Mammary epithelial cell (primary cell): ENCODE measurements around the gene DUSP6.

Experiments used
- CTCF ChIP-seq, 2 donors: IDR thresholded peaks in 1 of 2; conservative IDR thresholded peaks in 1 of 2; 2 replicates each; pipeline ENCODE4 v1.5.1; 2011 to 2012; ENCODE audit warnings: inconsistent platforms in 2 of 2, low read length in 2 of 2, mild to moderate bottlenecking in 2 of 2, control low read depth in 1 of 2, low read depth in 1 of 2; ENCODE audit not compliant: insufficient read depth in 1 of 2; ENCODE audit errors: extremely low read depth in 1 of 2
- EZH2 ChIP-seq: IDR thresholded peaks from 2 replicates; pipeline ENCODE4 v1.6.1; 2012; ENCODE audit warnings: low read length, inconsistent platforms, borderline replicate concordance

- no peak for TF ChIP-seq CTCF (conservative IDR thresholded peaks at IDR 0.05 in 1 of 2, IDR thresholded peaks at IDR 0.05 in 1 of 2; ENCODE audit: extremely low read depth in 1 of 2, insufficient read depth in 1 of 2, low read depth in 1 of 2, low read length in 2 of 2)
- no peak for TF ChIP-seq EZH2
Measured at GRCh38 chr12:89350260-89350629, 2.1 kb downstream of the DUSP6 start.
